ENCODE measurements around the gene SLC7A8. TPM values are rescaled to one million over a fixed set of nuclear protein-coding genes. Genes with fewer than 3 reads are reported as not detected.

The SLC7A8 gene
- total and polyA plus RNA-seq, 3 donors from 2014 or later: 73.5 to 94.2 (median 78.2) TPM

DNA sequence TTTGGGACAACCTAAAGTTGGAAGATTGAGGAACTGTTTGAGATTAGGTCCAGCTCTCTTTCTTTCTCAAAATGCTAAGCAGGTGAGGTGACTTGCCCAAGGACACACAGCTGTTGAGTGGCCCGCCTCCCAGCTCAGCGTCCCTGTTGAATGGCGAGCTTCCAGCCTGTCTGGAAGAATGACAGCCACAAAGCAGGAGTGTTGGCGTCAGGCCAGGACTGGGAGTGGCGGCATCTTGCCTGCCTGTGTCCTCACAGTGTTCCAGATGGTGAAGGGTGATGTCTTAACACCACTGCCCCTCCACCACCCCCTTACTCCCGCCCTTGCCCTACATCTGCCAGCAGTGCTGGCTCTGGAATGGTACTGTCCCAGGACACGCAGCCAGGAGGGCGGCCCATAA lies 60.0 kb downstream of the SLC7A8 start:
- intact Hi-C loops (cut with DNase I; ENCODE audit: low total_unique reads): loop anchor here (5.0 kb wide), 1 partner anchor 64 kb away; no protein-coding TSS in a partner anchor

DNA sequence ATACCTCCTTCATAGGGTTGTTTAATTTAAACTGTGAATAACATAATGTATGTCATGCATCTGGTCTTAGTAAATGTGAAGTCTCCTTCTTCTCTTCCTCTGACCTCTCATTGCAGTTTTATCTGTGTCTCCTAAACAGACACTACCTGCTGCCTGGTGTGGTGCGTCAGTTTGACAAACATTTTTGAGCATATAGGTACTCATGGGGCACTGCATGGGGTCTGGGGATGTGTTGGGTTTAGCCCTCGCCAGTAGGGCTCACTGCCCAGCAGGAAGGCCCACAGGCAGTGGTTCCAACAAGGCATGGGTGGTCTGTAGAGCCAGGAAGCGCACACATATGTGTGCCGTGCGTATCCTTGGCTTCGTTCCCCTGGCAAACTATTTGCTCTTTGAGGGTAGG lies 61.4 kb downstream of the SLC7A8 start:
- intact Hi-C loops (cut with DNase I; ENCODE audit: low total_unique reads): loop anchor here (5.0 kb wide), 1 partner anchor 65 kb away; no protein-coding TSS in a partner anchor
- Histone ChIP-seq H3K4me3 (no peak overlapping the region), H3K27ac (no peak overlapping the region), H3K9me3 (no peaks in the 10 kb centered on the region), H3K27me3 (no peaks in the 10 kb centered on the region), H3K4me1 (peaks cover 26% of the 10 kb centered on the region), H3K36me3 (ENCODE audit: low read depth, missing control alignments) (no peaks in the 10 kb centered on the region)
- WGBS, 2 donors: 87 to 95% methylated on average over 6 of the region's 6 CpGs
- no peak for DNase-seq
- no peak for TF ChIP-seq POLR2A (IDR thresholded peaks at IDR 0.05)
- TF ChIP-seq, protein P1, sequence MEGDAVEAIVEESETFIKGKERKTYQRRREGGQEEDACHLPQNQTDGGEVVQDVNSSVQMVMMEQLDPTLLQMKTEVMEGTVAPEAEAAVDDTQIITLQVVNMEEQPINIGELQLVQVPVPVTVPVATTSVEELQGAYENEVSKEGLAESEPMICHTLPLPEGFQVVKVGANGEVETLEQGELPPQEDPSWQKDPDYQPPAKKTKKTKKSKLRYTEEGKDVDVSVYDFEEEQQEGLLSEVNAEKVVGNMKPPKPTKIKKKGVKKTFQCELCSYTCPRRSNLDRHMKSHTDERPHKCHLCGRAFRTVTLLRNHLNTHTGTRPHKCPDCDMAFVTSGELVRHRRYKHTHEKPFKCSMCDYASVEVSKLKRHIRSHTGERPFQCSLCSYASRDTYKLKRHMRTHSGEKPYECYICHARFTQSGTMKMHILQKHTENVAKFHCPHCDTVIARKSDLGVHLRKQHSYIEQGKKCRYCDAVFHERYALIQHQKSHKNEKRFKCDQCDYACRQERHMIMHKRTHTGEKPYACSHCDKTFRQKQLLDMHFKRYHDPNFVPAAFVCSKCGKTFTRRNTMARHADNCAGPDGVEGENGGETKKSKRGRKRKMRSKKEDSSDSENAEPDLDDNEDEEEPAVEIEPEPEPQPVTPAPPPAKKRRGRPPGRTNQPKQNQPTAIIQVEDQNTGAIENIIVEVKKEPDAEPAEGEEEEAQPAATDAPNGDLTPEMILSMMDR (IDR thresholded peaks at IDR 0.05): no peak

More for the DNA sequence above, 60.0 kb downstream of the SLC7A8 start:
- no peaks in the 10 kb centered on the region for H3K27me3 ChIP-seq
- no peaks in the 10 kb centered on the region for H3K9me3 ChIP-seq
- H3K36me3 ChIP-seq (ENCODE audit: low read depth, missing control alignments): no peaks in the 10 kb centered on the region
- TF ChIP-seq, protein P1 (IDR thresholded peaks at IDR 0.05): no peak
- no peak for TF ChIP-seq POLR2A (IDR thresholded peaks at IDR 0.05)
- H3K4me3 ChIP-seq: no peak overlapping the region
- peaks cover 26% of the 10 kb centered on the region for H3K4me1 ChIP-seq
- whole genome bisulfite sequencing, 2 donors: 63 to 76% methylated on average over 8 of the region's 8 CpGs
- H3K27ac ChIP-seq: no peak overlapping the region
- DNase-seq: peak; percentile 69

DNA sequence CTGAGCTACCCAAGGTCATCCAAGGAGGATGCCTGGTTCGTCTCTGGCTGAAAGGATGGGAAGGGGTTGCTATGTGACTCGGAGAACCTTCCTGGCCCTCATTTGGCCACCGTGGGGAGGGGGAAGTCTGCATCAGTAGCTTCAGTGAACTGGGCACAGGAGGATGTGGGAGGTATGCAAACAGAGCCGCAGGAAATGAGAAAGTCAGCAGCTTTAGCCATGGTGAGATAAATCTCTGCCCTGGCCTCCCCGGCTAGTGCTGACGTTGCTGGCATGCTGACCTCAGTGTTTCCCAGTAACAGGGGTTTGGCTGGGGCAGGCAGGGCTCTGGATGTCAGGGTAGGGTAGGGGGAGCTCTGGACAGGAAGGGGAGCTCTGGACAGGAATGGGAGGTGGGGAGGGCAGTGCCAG lies 62.1 kb downstream of the SLC7A8 start:
- no peaks in the 10 kb centered on the region for H3K27me3 ChIP-seq
- TF ChIP-seq, protein P1 (IDR thresholded peaks at IDR 0.05): no peak
- no peak for TF ChIP-seq POLR2A (IDR thresholded peaks at IDR 0.05)
- 33 to 35% methylated on average over 6 of the region's 6 CpGs for WGBS, 2 donors
- H3K36me3 ChIP-seq (ENCODE audit: low read depth, missing control alignments): no peaks in the 10 kb centered on the region
- peak overlapping the region; percentile 20 to 64 for H3K27ac ChIP-seq
- H3K9me3 ChIP-seq: no peaks in the 10 kb centered on the region
- peak; percentile 72 for DNase-seq
- H3K4me1 ChIP-seq: peaks cover 25% of the 10 kb centered on the region
- H3K4me3 ChIP-seq: no peak overlapping the region
- intact Hi-C loops (cut with DNase I; ENCODE audit: low total_unique reads): loop anchor here (5.0 kb wide), 1 partner anchor 66 kb away; no protein-coding TSS in a partner anchor

DNA sequence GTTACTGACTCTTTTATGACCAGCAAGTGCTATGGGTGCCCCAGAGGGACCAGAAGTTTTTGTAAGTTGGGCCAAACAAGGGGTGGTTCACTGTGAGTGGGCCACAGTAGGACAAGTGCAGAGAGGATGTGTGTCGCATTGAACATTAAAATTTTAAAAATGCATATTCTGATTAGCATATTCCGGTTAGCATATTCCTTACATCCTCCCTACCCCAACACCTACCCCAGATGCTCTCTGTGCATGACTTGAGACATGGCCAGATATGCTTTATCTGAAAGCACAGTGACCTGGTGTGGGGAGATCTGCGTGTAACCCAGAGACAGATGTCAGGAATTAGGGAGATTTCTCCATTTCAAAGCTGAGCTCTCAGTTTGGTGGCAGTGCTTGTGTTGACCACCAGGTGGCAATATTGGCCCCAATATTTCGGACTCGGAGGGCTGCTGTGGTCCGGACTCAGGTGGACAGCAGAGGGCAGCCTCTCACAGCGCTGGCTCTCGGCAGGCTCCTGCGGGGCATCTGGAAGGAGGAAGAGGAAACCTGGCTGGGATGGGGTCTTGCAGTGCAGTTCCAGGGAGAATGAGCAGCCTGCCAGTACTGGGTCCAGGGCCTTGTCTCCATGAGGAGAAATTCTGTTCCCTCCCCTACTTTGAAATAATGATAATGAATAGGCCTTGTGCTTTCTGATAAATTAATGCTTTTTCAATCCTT lies 62.8 kb downstream of the SLC7A8 start:
- peaks cover 18% of the 10 kb centered on the region for H3K4me1 ChIP-seq
- no peak overlapping the region for H3K4me3 ChIP-seq
- 32 to 37% methylated on average over 8 to 9 of the region's 9 CpGs for WGBS, 2 donors
- H3K36me3 ChIP-seq (ENCODE audit: low read depth, missing control alignments): no peaks in the 10 kb centered on the region
- peak overlapping the region; percentile 20 to 64 for H3K27ac ChIP-seq
- H3K9me3 ChIP-seq: no peaks in the 10 kb centered on the region
- no peaks in the 10 kb centered on the region for H3K27me3 ChIP-seq
- DNase-seq: peak; percentile 94
- TF ChIP-seq, protein P1 (IDR thresholded peaks at IDR 0.05): peak; percentile 99 to 100 (median 100)
- no peak for TF ChIP-seq POLR2A (IDR thresholded peaks at IDR 0.05)
- intact Hi-C loops (cut with DNase I; ENCODE audit: low total_unique reads): loop anchor here (5.0 kb wide), 1 partner anchor 67 kb away; no protein-coding TSS in a partner anchor

Data from testis (tissue), 3 donors.